Activated CD8-positive, alpha-beta memory T cell treated with anti-CD3 and anti-CD28 coated beads, Interleukin-2, amount 50 U/mL, for 24 hours (primary cell): ENCODE measurements around the gene MRPL36.

ENCODE experiments used
- DNase-seq: peaks from one replicate; pipeline ENCODE4 v3.0.0-alpha.2; 2020; ENCODE audit errors: extremely low read depth

The MRPL36 gene

GRCh38 chr5:1781726-1782384, 17.8 kb downstream of the MRPL36 start:
- DNase-seq = no peak

GRCh38 chr5:1781107-1781506, 18.5 kb downstream of the MRPL36 start:
- DNase-seq = no peak

- DNase-seq = no peak
Measured at GRCh38 chr5:1780614-1780930, 19.1 kb downstream of the MRPL36 start.

- DNase-seq = no peak
Measured at GRCh38 chr5:1779782-1780613, 19.6 kb downstream of the MRPL36 start.

- no peak for DNase-seq
Measured at GRCh38 chr5:1779021-1779680, 20.5 kb downstream of the MRPL36 start.

DNA sequence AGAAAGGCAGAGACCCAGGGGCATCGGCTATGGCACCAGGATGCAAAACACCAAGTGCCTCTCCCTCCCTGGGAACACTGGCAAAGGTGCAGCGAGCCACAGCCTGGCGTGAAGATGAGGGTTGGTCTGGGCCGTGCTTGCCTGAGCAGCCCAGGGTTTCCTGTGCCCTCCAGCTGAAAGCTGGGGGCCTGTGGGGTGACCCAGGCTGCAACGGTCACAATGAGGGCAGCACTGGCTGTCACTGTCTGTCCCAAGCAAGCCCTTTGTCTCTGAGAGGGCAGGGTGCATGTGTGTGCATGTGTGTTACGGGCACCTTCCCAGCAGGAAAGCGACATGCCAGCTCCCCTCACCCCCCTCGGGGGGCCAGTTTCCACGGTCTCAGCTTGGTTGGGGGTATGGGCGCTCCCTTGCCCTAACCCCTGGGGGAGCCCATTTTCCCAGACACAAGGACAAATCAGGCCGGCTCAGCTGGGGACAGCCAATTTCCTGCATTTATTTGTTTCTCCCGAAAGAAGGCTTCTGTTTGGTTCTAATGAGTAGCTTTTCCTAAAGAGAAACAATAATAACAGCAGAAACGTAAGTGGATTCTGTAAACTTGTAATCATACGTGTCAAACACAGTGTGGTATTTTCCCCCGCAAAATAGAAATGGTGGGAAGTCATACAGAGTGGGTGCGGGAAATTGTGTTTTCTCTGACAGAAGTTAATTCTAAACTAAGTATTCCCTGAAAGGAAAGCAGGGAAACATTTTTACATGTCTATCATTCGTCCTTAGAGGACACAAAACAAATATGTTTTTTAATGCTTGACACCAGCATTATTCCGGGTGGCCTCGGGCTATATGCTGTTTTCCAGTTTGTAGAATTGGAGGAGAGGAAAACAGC, 21.3 kb downstream of the MRPL36 start:
- no peak for DNase-seq

- no peak for DNase-seq
Measured at GRCh38 chr5:1777281-1778137, 22.1 kb downstream of the MRPL36 start.

GRCh38 chr5:1776831-1777230, 22.8 kb downstream of the MRPL36 start:
- no peak for DNase-seq

DNA sequence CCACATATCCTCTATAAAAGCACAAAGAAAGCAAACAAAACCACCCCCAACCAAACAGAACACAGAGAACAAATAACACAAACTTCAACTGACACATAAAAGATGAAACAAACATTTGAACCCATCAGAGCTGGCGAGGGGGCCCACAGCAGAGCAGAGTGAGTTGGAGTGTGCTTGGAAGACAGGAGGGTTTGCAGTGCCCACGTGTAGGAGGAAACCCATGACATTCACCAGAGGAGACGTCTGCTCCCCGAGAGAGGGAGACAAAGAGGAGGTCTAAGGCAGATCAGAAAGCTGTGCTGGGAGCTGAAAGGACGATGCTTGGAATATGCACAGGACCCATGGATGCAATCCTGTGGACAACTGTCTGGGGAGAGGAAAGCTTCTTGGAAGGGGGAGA, 27.0 kb downstream of the MRPL36 start:
- no peak for DNase-seq

DNA sequence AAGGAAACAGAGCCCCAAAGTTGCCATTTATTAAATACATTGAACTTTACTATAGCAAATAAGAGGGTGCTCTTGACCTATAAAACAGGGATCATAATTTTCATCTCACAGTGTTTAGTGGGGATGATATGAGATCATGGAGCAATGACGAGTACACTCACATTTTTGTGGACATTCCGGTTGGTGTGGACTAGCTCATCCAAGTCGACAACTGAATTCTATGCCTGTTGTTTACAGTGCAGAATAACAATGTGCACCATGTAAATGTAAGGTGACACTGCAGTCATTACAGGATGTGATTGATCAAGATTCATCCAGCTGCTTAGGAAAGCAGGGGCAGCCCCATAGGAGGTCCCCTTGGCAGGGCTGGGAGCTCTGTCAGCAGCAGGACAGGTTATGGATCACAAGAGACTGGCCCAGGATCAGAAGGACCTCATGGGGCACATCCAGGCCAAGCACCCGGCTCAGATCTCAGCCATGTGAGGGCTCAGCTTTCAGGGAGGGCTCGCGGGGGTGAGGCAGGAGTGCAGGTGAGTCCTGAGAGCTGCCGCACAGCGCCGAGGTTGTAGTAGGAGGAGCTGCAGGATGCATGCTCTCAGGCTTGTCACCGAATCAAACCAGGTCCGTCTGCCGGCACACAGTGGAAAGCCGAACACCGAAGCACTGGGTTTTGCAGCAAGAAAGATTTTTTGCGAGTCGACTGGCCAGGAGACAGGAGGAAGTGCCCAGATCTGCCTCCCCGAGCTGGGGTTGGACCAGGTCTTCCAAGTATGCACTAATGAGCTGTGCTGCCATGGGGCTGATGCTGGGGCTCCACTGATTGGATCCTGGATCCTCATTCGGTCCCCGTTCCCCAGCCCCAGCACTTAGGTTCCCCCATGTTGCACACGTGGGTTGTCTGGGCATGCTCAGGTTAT, 28.2 kb downstream of the MRPL36 start:
- no peak for DNase-seq

GRCh38 chr5:1770443-1770802, 29.2 kb downstream of the MRPL36 start:
- no peak for DNase-seq

DNA sequence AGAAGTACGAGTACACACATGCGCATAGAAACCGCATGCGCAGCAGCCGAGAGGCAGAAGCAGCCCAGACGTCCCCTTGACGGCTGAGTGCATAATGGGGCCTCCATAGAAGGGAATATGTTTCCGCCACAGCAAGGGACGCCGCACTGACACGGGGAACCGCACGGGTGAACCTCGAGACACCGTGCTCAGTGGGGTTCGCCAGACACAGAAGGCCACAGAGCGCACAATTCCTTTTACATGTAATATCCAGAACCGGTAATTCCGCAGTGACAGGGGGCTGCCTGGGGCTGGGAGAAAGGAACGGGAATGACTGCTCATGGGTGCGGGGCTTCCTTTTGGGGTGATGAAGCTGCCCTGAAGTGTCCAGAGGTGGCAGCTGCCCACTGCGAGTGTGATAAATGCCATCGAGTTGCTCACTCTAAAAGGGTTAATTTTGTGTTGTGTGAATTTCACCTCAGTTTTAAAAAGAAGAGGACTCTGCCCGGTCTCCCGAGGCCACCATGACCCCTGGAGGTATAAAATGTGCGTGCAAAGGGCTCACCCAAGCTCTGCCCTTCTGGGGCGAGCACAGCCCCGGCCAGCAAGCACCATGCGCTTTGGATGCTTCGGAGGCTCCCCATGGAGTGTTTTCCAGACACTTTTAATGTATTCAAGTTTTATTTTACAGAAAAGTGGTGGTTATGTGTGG, 29.7 kb downstream of the MRPL36 start:
- no peak for DNase-seq

DNA sequence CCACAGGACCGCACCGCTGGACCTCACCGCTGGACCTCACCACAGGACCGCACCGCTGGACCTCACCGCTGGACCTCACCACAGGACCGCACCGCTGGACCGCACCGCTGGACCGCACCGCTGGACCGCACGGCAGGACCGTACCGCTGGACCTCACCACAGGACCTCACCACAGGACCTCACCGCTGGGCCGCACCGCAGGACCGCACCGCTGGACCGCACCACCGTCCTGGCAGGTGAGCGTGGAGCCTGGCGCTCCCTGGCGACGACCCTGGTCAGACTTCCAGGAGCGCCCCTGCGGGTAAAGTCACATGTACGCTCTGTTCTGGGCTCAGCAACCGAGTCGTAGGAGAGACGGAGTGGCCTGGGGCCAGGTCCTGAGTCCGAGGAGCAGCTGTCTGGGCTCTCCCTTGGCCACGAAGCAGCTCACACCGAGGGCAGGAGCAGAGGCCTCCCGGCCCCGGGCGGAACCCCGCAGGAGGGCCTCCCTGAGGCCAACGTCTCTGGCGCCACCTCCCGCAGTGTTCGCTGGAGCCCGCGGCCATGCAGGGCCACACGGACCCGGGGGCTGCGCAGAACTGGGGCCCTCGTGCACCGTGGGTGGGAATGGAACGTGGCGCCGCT, 30.5 kb downstream of the MRPL36 start:
- DNase-seq = no peak

GRCh38 chr5:1768283-1769000, 31.2 kb downstream of the MRPL36 start:
- no peak for DNase-seq

- no peak for DNase-seq
Measured at GRCh38 chr5:1767524-1768282, 31.9 kb downstream of the MRPL36 start.

DNA sequence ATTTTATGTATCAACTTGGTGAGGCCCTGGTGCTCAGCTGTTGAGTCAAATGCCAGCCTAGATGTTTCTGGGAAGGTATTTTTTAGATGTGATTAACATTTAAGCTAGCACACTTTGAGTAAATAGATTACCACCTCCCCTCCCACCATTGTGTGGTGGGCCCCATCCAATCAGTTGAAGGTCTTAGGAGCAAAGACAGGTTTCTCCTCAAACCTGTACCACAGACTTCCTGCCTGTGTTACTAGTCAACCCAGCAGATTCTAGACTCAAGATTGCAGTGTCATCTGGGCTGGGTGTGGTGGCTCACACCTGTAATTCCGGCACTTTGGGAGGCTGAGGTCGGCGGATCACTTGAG, 33.8 kb downstream of the MRPL36 start:
- no peak for DNase-seq

- DNase-seq = no peak
Measured at GRCh38 chr5:1765141-1765879, 34.3 kb downstream of the MRPL36 start.
